Endothelial cell of umbilical vein (primary cell): ENCODE results near the gene RNF157. TPM values are rescaled to one million over a fixed set of nuclear protein-coding genes. Genes with fewer than 3 reads are reported as not detected.
A peak's percentile ranks its signal among the peaks of the same experiment; 100 is the strongest.

Experiments used
- BruUV-seq: library from RNA; stranded (reverse); fragments of 400-500 nt; replicated peaks from 2 replicates; lab custom pipeline; 2021; lab: Mats Ljungman, UMichigan
- CTCF ChIA-PET: fragments of 300-600, 350-600 bp; sonication (Branson Sonifier 250); formaldehyde crosslinking; loops from one replicate; lab custom pipeline; 2021; ENCODE audit warnings: antibody characterized with exemption, inconsistent platforms; lab: Charles Lee
- POLR2A ChIA-PET: fragments of 300-600, 350-600 bp; sonication (Branson Sonifier 250); formaldehyde crosslinking; loops from one replicate; lab custom pipeline; 2021; ENCODE audit warnings: antibody characterized with exemption, inconsistent platforms; lab: Charles Lee
- DNase-seq: peaks from one replicate; pipeline ENCODE4 v3.0.0-alpha.2; 2011; ENCODE audit warnings: low read depth, low spot score
- FAIRE-seq: peaks from 2 replicates; lab custom pipeline; 2011; peaks lifted over from hg19 to GRCh38; lab: Jason Lieb, UNC
- H2AFZ ChIP-seq: 2 replicates; pipeline ENCODE4 v1.6.0; 2012; ENCODE audit warnings: low read depth, low read length, control low read depth, inconsistent platforms
- H3K27ac ChIP-seq: 2 replicates; pipeline ENCODE4 v1.5.1; 2011; ENCODE audit warnings: low read depth, mild to moderate bottlenecking, control low read depth, low read length, moderate library complexity; ENCODE audit not compliant: insufficient read depth
- H3K27me3 ChIP-seq, 2 experiments: 2 replicates each; pipeline versions ENCODE4 v1.6.0 to v1.6.1; 2011; ENCODE audit warnings: low read length in 2 of 2, mixed read lengths in 1 of 2; ENCODE audit not compliant: control insufficient read depth in 2 of 2, insufficient read depth in 2 of 2
- H3K36me3 ChIP-seq, 2 experiments: 2 replicates in 1 of 2; 3 replicates in 1 of 2; pipeline ENCODE4 v1.5.1; 2011; ENCODE audit warnings: low read length in 2 of 2, mild to moderate bottlenecking in 1 of 2, moderate library complexity in 1 of 2; ENCODE audit not compliant: control insufficient read depth in 2 of 2, insufficient read depth in 2 of 2; ENCODE audit errors: extremely low read depth in 1 of 2
- H3K4me1 ChIP-seq: 3 replicates; pipeline ENCODE4 v1.5.1; 2011; ENCODE audit warnings: mild to moderate bottlenecking, low read length; ENCODE audit not compliant: control insufficient read depth, insufficient read depth; ENCODE audit errors: extremely low read depth
- H3K4me2 ChIP-seq: 2 replicates; pipeline ENCODE4 v1.6.1; 2011; ENCODE audit warnings: low read length, control low read depth, mixed read lengths; ENCODE audit not compliant: insufficient read depth
- H3K4me3 ChIP-seq, 3 experiments: fragments of 200-600 bp in 1 of 3; sonication (generic), shearing (Covaris generic) in 1 of 3; replicated peaks in 1 of 3; 2 replicates each; pipeline ENCODE4 v1.5.1; 2011 to 2016; ENCODE audit warnings: control low read depth in 3 of 3, low read length in 3 of 3, mild to moderate bottlenecking in 2 of 3, inconsistent platforms in 1 of 3, low read depth in 1 of 3, moderate library complexity in 1 of 3; ENCODE audit not compliant: insufficient read depth in 1 of 3
- H3K79me2 ChIP-seq: 2 replicates; pipeline ENCODE4 v1.6.0; 2012; ENCODE audit warnings: low read length, inconsistent platforms; ENCODE audit not compliant: control insufficient read depth, insufficient read depth
- H3K9ac ChIP-seq: replicated peaks from 2 replicates; pipeline ENCODE3; 2011; ENCODE audit warnings: low read length, control low read depth; ENCODE audit not compliant: insufficient read depth; ENCODE audit errors: extremely low read depth
- H3K9me1 ChIP-seq: replicated peaks from 3 replicates; pipeline ENCODE4 v1.6.0; 2011; ENCODE audit warnings: mild to moderate bottlenecking, low read length; ENCODE audit not compliant: control insufficient read depth, insufficient read depth; ENCODE audit errors: extremely low read depth
- H3K9me3 ChIP-seq: replicated peaks from 2 replicates; pipeline ENCODE4 v1.5.1; 2012; ENCODE audit warnings: low read length, inconsistent platforms; ENCODE audit not compliant: control insufficient read depth, insufficient read depth
- H4K20me1 ChIP-seq: replicated peaks from 2 replicates; pipeline ENCODE3; 2011; ENCODE audit warnings: mild to moderate bottlenecking, low read length; ENCODE audit not compliant: control insufficient read depth, insufficient read depth; ENCODE audit errors: extremely low read depth
- EZH2 ChIP-seq: IDR thresholded peaks from 2 replicates; pipeline ENCODE4 v1.6.1; 2012; ENCODE audit warnings: borderline replicate concordance, low read depth, mild to moderate bottlenecking, moderate library complexity, low read length, inconsistent platforms; ENCODE audit not compliant: severe bottlenecking
- FOS ChIP-seq: IDR thresholded peaks from 2 replicates; pipeline ENCODE4 v1.6.1; 2011; ENCODE audit warnings: mild to moderate bottlenecking, low read length, moderate library complexity, borderline replicate concordance; ENCODE audit not compliant: insufficient read depth
- GATA2 ChIP-seq: IDR thresholded peaks from 2 replicates; pipeline ENCODE4 v1.7.0; 2011; ENCODE audit warnings: low read depth, mild to moderate bottlenecking, moderate library complexity, mixed read lengths, low read length; ENCODE audit not compliant: insufficient read length, insufficient read depth
- JUN ChIP-seq: IDR thresholded peaks from 2 replicates; pipeline ENCODE4 v1.6.1; 2011; ENCODE audit warnings: borderline replicate concordance, low read depth; ENCODE audit not compliant: insufficient read length, insufficient read depth
- MYC ChIP-seq: IDR thresholded peaks from one replicate; pipeline ENCODE4 v1.6.1; 2011; ENCODE audit warnings: mild to moderate bottlenecking, low read depth, low read length
- POLR2A ChIP-seq: IDR thresholded peaks from 2 replicates; pipeline ENCODE4 v1.6.1; 2012; ENCODE audit warnings: low read depth, mild to moderate bottlenecking, control low read depth, low read length
- POLR2AphosphoS5 ChIP-seq: IDR thresholded peaks from 2 replicates; pipeline ENCODE4 v1.6.1; 2012; ENCODE audit warnings: low read depth, mild to moderate bottlenecking, control low read depth, low read length, moderate library complexity; ENCODE audit not compliant: insufficient read depth
- dilution Hi-C: fragments of 300-500 bp; cut with MboI; formaldehyde crosslinking; loops from one replicate; pipeline ENCODE4 v1.15.0; 2019; ENCODE audit warnings: low sequenced_read_pairs; ENCODE audit not compliant: extremely low pct_ligation_motif_present
- intact Hi-C: fragments of 100-400 bp; cut with micrococcal nuclease; formaldehyde crosslinking; loops from one replicate; pipeline ENCODE4 v1.10.0; 2022
- polyA plus RNA-seq, 4 experiments: library from polyadenylated mRNA; depleted of rRNA in 3 of 4; stranded (reverse) in 3 of 4; unstranded in 1 of 4; fragments of >200 nt; gene quantifications; 2 replicates each; pipeline versions ENCODE4 v1.2.1 to v1.2.3, GENCODE V29; 2011 to 2012; ENCODE audit warnings: missing spikeins in 1 of 4
- total RNA-seq: library from RNA; stranded (reverse); gene quantifications from 2 replicates; pipeline ENCODE4 v1.2.3, GENCODE V29; 2021
- TF ChIP-seq, protein P1 (sequence below), 2 donors: IDR thresholded peaks; 1 replicate in 1 of 2; 2 replicates in 1 of 2; pipeline ENCODE4 v1.5.1; 2011; ENCODE audit warnings: low read length in 2 of 2, mild to moderate bottlenecking in 2 of 2, moderate library complexity in 2 of 2, control low read depth in 1 of 2, inconsistent platforms in 1 of 2, low read depth in 1 of 2; ENCODE audit not compliant: insufficient read depth in 1 of 2; ENCODE audit errors: extremely low read depth in 1 of 2
- TF ChIP-seq, protein P2 (sequence below): IDR thresholded peaks from 2 replicates; pipeline ENCODE4 v1.6.1; 2011; ENCODE audit not compliant: insufficient read depth, insufficient read length

Gene RNF157
- total and polyA plus RNA-seq, 2 donors (not counting 3 experiments of a cell fraction or from before 2014, with no cell fraction given) = 0.07 to 0.86 TPM

DNA sequence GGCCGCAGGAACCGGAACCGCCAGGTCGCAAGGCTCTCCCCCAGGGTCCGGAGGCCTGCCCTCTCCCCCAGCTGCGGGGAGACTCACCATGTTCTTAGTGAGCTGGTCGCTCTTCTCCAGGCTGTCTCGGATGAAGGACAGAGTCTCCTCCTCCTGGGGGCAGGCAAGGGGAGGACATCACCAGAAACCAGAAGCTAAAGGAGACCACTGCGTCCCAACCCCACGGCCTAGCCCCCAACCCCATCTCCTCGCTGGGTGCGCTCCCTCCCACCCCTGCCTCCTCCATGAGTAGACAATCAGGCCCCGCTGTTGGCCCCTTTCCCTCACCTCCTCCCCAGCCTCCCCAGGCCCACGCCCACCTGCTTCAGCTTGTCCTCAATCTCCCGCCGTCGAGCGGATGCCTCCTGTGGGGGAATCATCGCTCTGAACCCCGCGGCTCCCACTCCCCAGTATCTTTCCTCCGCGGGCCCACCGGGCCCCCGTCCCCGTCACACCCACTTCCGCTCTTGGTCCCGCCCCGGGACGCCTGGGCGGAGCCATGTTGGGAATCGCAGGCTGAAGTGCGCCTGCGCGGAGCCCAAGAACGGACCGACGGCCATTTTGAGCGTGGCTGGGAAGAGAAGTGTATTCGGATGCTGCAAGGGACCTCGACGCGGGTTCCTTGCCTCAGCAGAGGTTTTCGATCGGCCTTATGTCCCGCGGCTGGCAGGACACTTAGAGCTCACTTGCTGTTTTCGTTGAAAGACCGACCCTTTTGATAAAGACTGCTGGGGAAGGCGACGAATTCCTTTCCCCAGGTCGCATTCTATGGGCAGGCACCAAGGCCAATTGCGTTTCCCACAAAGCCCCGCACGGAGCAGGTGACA, 136.8 kb downstream of the RNF157 start, which contains the start of gene EXOC7:
Gene EXOC7 (minus strand): TSS at position 514 of the 866 bp plus-strand sequence. CDS start 95 bp downstream, at position 419.
- peaks cover 0 to 7% of the 10 kb centered on the region in 2 experiments for H3K36me3 ChIP-seq
- H3K9me1 ChIP-seq = no peaks in the 10 kb centered on the region
- H3K79me2 ChIP-seq = peaks cover 11% of the 10 kb centered on the region
- peak within 1 kb of the TSS; percentile 69 for H3K9ac ChIP-seq
- H3K9me3 ChIP-seq = no peaks in the 10 kb centered on the region
- peaks cover 8% of the 10 kb centered on the region for H3K4me1 ChIP-seq
- peak within 1 kb of the TSS; percentile 52 for H3K27ac ChIP-seq
- CTCF ChIA-PET = interaction anchor here (1.0 to 4.2 kb wide), 10 partner anchors 10 to 295 kb away, joined by 3 to 24 read pairs (median 4); partner anchors contain the start of genes MRPL38 and PRPSAP1
- POLR2A ChIA-PET = interaction anchor here (1.2 kb wide), 1 partner anchor 31 kb away, joined by 5 read pairs; the partner anchor contains the start of gene SRP68
- H3K4me3 ChIP-seq = peak within 1 kb of the TSS; percentile 73 to 87 (median 78)
- BruUV-seq = no TSS peak
- DNase-seq = peak; percentile 91
- intact Hi-C loops (loop anchor here (1.0 kb wide), 2 partner anchors 12 to 31 kb away; partner anchors contain the start of gene SRP68), dilution Hi-C loops (no loop called here)
- TF ChIP-seq POLR2AphosphoS5 (peak; percentile 65), EZH2 (no peak), POLR2A (peak; percentile 88), JUN (no peak), MYC (no peak), GATA2 (no peak), FOS (no peak)
- TF ChIP-seq, protein P1, sequence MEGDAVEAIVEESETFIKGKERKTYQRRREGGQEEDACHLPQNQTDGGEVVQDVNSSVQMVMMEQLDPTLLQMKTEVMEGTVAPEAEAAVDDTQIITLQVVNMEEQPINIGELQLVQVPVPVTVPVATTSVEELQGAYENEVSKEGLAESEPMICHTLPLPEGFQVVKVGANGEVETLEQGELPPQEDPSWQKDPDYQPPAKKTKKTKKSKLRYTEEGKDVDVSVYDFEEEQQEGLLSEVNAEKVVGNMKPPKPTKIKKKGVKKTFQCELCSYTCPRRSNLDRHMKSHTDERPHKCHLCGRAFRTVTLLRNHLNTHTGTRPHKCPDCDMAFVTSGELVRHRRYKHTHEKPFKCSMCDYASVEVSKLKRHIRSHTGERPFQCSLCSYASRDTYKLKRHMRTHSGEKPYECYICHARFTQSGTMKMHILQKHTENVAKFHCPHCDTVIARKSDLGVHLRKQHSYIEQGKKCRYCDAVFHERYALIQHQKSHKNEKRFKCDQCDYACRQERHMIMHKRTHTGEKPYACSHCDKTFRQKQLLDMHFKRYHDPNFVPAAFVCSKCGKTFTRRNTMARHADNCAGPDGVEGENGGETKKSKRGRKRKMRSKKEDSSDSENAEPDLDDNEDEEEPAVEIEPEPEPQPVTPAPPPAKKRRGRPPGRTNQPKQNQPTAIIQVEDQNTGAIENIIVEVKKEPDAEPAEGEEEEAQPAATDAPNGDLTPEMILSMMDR (IDR thresholded peaks at IDR 0.05; ENCODE audit: extremely low read depth in 1 of 2, insufficient read depth in 1 of 2, low read depth in 1 of 2, low read length in 2 of 2) = peak in 1 of 2 donors; percentile 17
- TF ChIP-seq, protein P2, sequence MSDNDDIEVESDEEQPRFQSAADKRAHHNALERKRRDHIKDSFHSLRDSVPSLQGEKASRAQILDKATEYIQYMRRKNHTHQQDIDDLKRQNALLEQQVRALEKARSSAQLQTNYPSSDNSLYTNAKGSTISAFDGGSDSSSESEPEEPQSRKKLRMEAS = no peak
- H2AFZ ChIP-seq = peak within 1 kb of the TSS; percentile 98
- H3K4me2 ChIP-seq = peak within 1 kb of the TSS; percentile 79
- no peaks in the 10 kb centered on the region for H3K27me3 ChIP-seq
- H4K20me1 ChIP-seq = no peaks in the 10 kb centered on the region
- FAIRE-seq = peak; percentile 91
